ENCODE results near the gene TWF1.

The TWF1 gene

GRCh38 chr12:43812926-43813325 is 6.8 kb upstream of the TWF1 start (continued):
- TF ChIP-seq ZFP37 (tag by site-specific recombination; IDR thresholded peaks at IDR 0.05) (no peak), ZNF324 (tag by site-specific recombination; IDR thresholded peaks at IDR 0.05) (no peak), ZNF510 (tag by site-specific recombination; IDR thresholded peaks at IDR 0.05; ENCODE audit: insufficient replicate concordance) (no peak)

DNA sequence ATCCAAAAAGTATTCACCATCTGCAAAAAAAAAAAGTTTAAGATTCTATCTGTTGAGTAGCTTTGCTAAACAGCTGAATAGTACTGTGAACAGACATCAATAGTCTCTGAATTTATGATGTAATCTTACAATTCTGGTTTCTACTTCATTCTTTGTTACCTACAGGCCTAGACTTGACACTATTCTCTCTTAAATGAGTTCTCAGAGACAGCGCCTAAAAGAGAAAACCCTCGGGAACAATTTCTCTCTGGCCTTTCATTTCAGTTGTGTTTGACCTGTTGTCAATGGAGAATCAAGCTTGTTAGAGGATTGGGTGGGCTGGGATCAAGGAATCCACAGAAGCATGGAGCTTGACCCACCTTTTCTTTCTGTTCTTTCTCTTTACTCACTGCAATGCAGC is 5.9 kb upstream of the TWF1 start:
- TF ChIP-seq, protein P1, sequence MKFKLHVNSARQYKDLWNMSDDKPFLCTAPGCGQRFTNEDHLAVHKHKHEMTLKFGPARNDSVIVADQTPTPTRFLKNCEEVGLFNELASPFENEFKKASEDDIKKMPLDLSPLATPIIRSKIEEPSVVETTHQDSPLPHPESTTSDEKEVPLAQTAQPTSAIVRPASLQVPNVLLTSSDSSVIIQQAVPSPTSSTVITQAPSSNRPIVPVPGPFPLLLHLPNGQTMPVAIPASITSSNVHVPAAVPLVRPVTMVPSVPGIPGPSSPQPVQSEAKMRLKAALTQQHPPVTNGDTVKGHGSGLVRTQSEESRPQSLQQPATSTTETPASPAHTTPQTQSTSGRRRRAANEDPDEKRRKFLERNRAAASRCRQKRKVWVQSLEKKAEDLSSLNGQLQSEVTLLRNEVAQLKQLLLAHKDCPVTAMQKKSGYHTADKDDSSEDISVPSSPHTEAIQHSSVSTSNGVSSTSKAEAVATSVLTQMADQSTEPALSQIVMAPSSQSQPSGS (tag by site-specific recombination; IDR thresholded peaks at IDR 0.05; ENCODE audit: low read depth), result 0 out of 2 replicates have a peak, but pooled peaks have one; percentile 26
- TF ChIP-seq ZNF19 (tag by site-specific recombination; IDR thresholded peaks at IDR 0.05; ENCODE audit: low read depth), result no peak
- no peak overlapping the region for H3K27ac ChIP-seq (ENCODE audit: extremely low read depth, low read depth, low read length)
- H3K36me3 ChIP-seq (ENCODE audit: control insufficient read depth in 2 of 2, insufficient read depth in 1 of 2, low read length in 2 of 2), result no peaks in the 10 kb centered on the region
- ChIA-PET POLR2A (no interaction called here), CTCF (no interaction called here)
- H3K9me3 ChIP-seq (ENCODE audit: control insufficient read depth, insufficient read depth, low read depth, low read length), result no peaks in the 10 kb centered on the region
- no peak overlapping the region for H3K4me3 ChIP-seq (ENCODE audit: low read depth, low read length)
- peaks cover 2% of the 10 kb centered on the region; the same call in 1 of the 2 replicates for H3K4me1 ChIP-seq (ENCODE audit: control insufficient read depth, insufficient read depth, low read length)

- Histone ChIP-seq H3K9me3 (ENCODE audit: control insufficient read depth, insufficient read depth, low read depth, low read length) (no peaks in the 10 kb centered on the region), H3K4me1 (ENCODE audit: control insufficient read depth, insufficient read depth, low read length) (peaks cover 4% of the 10 kb centered on the region), H3K36me3 (ENCODE audit: control insufficient read depth in 2 of 2, insufficient read depth in 1 of 2, low read length in 2 of 2) (peaks cover 6 to 14% of the 10 kb centered on the region in 2 experiments; a peak in 2 of 3 replicates), H3K27ac (ENCODE audit: extremely low read depth, low read depth, low read length) (no peak overlapping the region), H3K4me3 (ENCODE audit: low read depth, low read length) (no peak overlapping the region)
- TF ChIP-seq ZNF138 (tag by site-specific recombination; IDR thresholded peaks at IDR 0.05; ENCODE audit: borderline replicate concordance), result no peak
- TF ChIP-seq, protein P2, sequence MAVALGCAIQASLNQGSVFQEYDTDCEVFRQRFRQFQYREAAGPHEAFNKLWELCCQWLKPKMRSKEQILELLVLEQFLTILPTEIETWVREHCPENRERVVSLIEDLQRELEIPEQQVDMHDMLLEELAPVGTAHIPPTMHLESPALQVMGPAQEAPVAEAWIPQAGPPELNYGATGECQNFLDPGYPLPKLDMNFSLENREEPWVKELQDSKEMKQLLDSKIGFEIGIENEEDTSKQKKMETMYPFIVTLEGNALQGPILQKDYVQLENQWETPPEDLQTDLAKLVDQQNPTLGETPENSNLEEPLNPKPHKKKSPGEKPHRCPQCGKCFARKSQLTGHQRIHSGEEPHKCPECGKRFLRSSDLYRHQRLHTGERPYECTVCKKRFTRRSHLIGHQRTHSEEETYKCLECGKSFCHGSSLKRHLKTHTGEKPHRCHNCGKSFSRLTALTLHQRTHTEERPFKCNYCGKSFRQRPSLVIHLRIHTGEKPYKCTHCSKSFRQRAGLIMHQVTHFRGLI (tag by site-specific recombination; IDR thresholded peaks at IDR 0.05), result no peak
- ChIA-PET CTCF (interaction anchor here (0.8 to 1.7 kb wide), 3 partner anchors 11 to 76 kb away, joined by 3 to 7 read pairs (median 4); no protein-coding TSS in a partner anchor), POLR2A (interaction anchor here (2.7 kb wide), 1 partner anchor 27 kb away, joined by 19 read pairs; the partner anchor contains the start of gene TMEM117)
Observed at GRCh38 chr12:43807386-43807785, 1.3 kb upstream of the TWF1 start.

- POLR2A ChIA-PET, result interaction anchor here (0.6 to 2.7 kb wide), 6 partner anchors 11 to 77 kb away, joined by 3 to 19 read pairs (median 4); partner anchors contain the start of gene TMEM117
- H3K4me3 ChIP-seq (ENCODE audit: low read depth, low read length), result peak overlapping the region; percentile 93
- CTCF ChIA-PET, result interaction anchor here (0.8 kb wide), 1 partner anchor 30 kb away, joined by 4 read pairs; no protein-coding TSS in a partner anchor
- H3K9me3 ChIP-seq (ENCODE audit: control insufficient read depth, insufficient read depth, low read depth, low read length), result no peaks in the 10 kb centered on the region
- H3K27ac ChIP-seq (ENCODE audit: extremely low read depth, low read depth, low read length), result peak overlapping the region; percentile 89
- peaks cover 11 to 20% of the 10 kb centered on the region in 2 experiments for H3K36me3 ChIP-seq (ENCODE audit: control insufficient read depth in 2 of 2, insufficient read depth in 1 of 2, low read length in 2 of 2)
- H3K4me1 ChIP-seq (ENCODE audit: control insufficient read depth, insufficient read depth, low read length), result peaks cover 4% of the 10 kb centered on the region
- TF ChIP-seq ZSCAN18 (tag by site-specific recombination; IDR thresholded peaks at IDR 0.05) (no peak), ZNF292 (tag by site-specific recombination; IDR thresholded peaks at IDR 0.05; ENCODE audit: borderline replicate concordance, low read depth) (no peak), SP3 (tag by site-specific recombination; IDR thresholded peaks at IDR 0.05) (no peak), PRDM10 (tag by site-specific recombination; IDR thresholded peaks at IDR 0.05) (peak; percentile 88), ZNF626 (tag by site-specific recombination; IDR thresholded peaks at IDR 0.05) (no peak), ZNF311 (tag by site-specific recombination; IDR thresholded peaks at IDR 0.05; ENCODE audit: borderline replicate concordance) (no peak), ZNF202 (tag by site-specific recombination; IDR thresholded peaks at IDR 0.05; ENCODE audit: borderline replicate concordance) (no peak), GFI1B (tag by site-specific recombination; IDR thresholded peaks at IDR 0.05) (no peak), ZNF549 (tag by site-specific recombination; IDR thresholded peaks at IDR 0.05) (no peak), ZNF132 (tag by site-specific recombination; IDR thresholded peaks at IDR 0.05; ENCODE audit: borderline replicate concordance) (no peak)
- TF ChIP-seq, protein P3, sequence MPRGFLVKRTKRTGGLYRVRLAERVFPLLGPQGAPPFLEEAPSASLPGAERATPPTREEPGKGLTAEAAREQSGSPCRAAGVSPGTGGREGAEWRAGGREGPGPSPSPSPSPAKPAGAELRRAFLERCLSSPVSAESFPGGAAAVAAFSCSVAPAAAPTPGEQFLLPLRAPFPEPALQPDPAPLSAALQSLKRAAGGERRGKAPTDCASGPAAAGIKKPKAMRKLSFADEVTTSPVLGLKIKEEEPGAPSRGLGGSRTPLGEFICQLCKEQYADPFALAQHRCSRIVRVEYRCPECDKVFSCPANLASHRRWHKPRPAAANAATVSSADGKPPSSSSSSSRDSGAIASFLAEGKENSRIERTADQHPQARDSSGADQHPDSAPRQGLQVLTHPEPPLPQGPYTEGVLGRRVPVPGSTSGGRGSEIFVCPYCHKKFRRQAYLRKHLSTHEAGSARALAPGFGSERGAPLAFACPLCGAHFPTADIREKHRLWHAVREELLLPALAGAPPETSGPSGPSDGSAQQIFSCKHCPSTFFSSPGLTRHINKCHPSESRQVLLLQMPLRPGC (tag by site-specific recombination; IDR thresholded peaks at IDR 0.05), result no peak
Observed at GRCh38 chr12:43806737-43807072, 588 bp upstream of the TWF1 start.
